WTC11 (cell line): ENCODE results near the gene TCTN2. TPM values are rescaled to one million over a fixed set of nuclear protein-coding genes. Genes with fewer than 3 reads are reported as not detected.

Experiments used
- ATAC-seq: fragments of 200-7000 bp; cut with Tn5 transposase; 2 replicates; pipeline ENCODE4 v1.10.0; 2021; ENCODE audit warnings: mild to moderate bottlenecking, moderate library complexity
- CTCF ChIA-PET: fragments of 300-600 bp; sonication (Branson Sonifier 250); formaldehyde crosslinking; loops from one replicate; lab custom pipeline; 2021; ENCODE audit warnings: antibody characterized with exemption; lab: Charles Lee
- POLR2A ChIA-PET: fragments of 350-600 bp; sonication (Branson Sonifier 250); formaldehyde crosslinking; loops from one replicate; lab custom pipeline; 2021; ENCODE audit warnings: antibody characterized with exemption; lab: Charles Lee
- DNase-seq: peaks from one replicate; pipeline ENCODE4 v3.0.0; 2021; ENCODE audit warnings: low spot score
- H3K27ac Mint-ChIP-seq: 2 replicates; pipeline ENCODE4 v1.8.0; 2021; ENCODE audit warnings: mixed read lengths
- H3K27me3 Mint-ChIP-seq: 2 replicates; pipeline ENCODE4 v1.8.0; 2021; ENCODE audit warnings: low read depth, mild to moderate bottlenecking, moderate library complexity, mixed read lengths
- H3K36me3 Mint-ChIP-seq: 2 replicates; pipeline ENCODE4 v1.8.0; 2021; ENCODE audit warnings: mixed read lengths
- H3K4me1 Mint-ChIP-seq: 2 replicates; pipeline ENCODE4 v1.8.0; 2022; ENCODE audit warnings: mixed read lengths
- H3K4me3 Mint-ChIP-seq: 2 replicates; pipeline ENCODE4 v1.8.0; 2021; ENCODE audit warnings: mild to moderate bottlenecking, moderate library complexity, mixed read lengths
- H3K9me3 Mint-ChIP-seq: 2 replicates; pipeline ENCODE4 v1.8.0; 2021; ENCODE audit warnings: mixed read lengths
- AFF4 ChIP-seq: sonication (generic); formaldehyde crosslinking; IDR thresholded peaks from 2 replicates; pipeline ENCODE4 v1.8.1; 2023; ENCODE audit warnings: mild to moderate bottlenecking, missing genetic modification reagents, borderline replicate concordance
- NFATC4 ChIP-seq: fragments of 250-450 bp; sonication (Bioruptor Pico); IDR thresholded peaks from 2 replicates; pipeline ENCODE4 v1.9.0; 2021; ENCODE audit warnings: mild to moderate bottlenecking
- PRRX2 ChIP-seq: fragments of 250-450 bp; sonication (Bioruptor Pico); IDR thresholded peaks from 2 replicates; pipeline ENCODE4 v1.8.0; 2021; ENCODE audit warnings: mild to moderate bottlenecking
- RORB ChIP-seq: fragments of 250-450 bp; sonication (Bioruptor Pico); IDR thresholded peaks from 2 replicates; pipeline ENCODE4 v1.9.0; 2021; ENCODE audit warnings: mild to moderate bottlenecking
- TCF7 ChIP-seq: sonication (generic); formaldehyde crosslinking; IDR thresholded peaks from 2 replicates; pipeline ENCODE4 v1.8.0; 2022; ENCODE audit warnings: mild to moderate bottlenecking, low read depth, missing genetic modification reagents, moderate library complexity
- TEAD4 ChIP-seq: sonication (generic); formaldehyde crosslinking; IDR thresholded peaks from 2 replicates; pipeline ENCODE4 v1.8.0; 2022; ENCODE audit warnings: mild to moderate bottlenecking, missing genetic modification reagents
- USF1 ChIP-seq: sonication (generic); formaldehyde crosslinking; IDR thresholded peaks from 2 replicates; pipeline ENCODE4 v1.8.0; 2022; ENCODE audit warnings: mild to moderate bottlenecking, missing genetic modification reagents
- ZNF138 ChIP-seq: sonication (generic); formaldehyde crosslinking; conservative IDR thresholded peaks from 2 replicates; pipeline ENCODE4 v1.8.1; 2022; ENCODE audit warnings: mild to moderate bottlenecking, moderate library complexity, missing genetic modification reagents
- ZNF317 ChIP-seq: sonication (generic); formaldehyde crosslinking; IDR thresholded peaks from 2 replicates; pipeline ENCODE4 v1.8.1; 2023; ENCODE audit warnings: low read depth, mild to moderate bottlenecking, moderate library complexity, missing genetic modification reagents, borderline replicate concordance
- ZNF396 ChIP-seq: fragments of 250-450 bp; sonication (Bioruptor Pico); IDR thresholded peaks from 2 replicates; pipeline ENCODE4 v1.8.0; 2021; ENCODE audit warnings: mild to moderate bottlenecking, moderate library complexity, borderline replicate concordance
- ZNF671 ChIP-seq: fragments of 250-450 bp; sonication (Bioruptor Pico); IDR thresholded peaks from 2 replicates; pipeline ENCODE4 v1.8.0; 2021; ENCODE audit warnings: mild to moderate bottlenecking
- total RNA-seq: library from RNA; stranded (reverse); gene quantifications from 3 replicates; pipeline ENCODE4 v1.2.3, GENCODE V29; 2021
- TF ChIP-seq, protein P1 (sequence below): fragments of 250-450 bp; sonication (Bioruptor Pico); IDR thresholded peaks from 2 replicates; pipeline ENCODE4 v1.9.0; 2021; ENCODE audit warnings: mild to moderate bottlenecking
- TF ChIP-seq, protein P2 (sequence below): sonication (generic); formaldehyde crosslinking; IDR thresholded peaks from 2 replicates; pipeline ENCODE4 v1.8.1; 2022; ENCODE audit warnings: low read depth, missing genetic modification reagents, borderline replicate concordance

TCTN2 gene
- total RNA-seq, 1 experiment from 2014 or later: 6.2 TPM

DNA sequence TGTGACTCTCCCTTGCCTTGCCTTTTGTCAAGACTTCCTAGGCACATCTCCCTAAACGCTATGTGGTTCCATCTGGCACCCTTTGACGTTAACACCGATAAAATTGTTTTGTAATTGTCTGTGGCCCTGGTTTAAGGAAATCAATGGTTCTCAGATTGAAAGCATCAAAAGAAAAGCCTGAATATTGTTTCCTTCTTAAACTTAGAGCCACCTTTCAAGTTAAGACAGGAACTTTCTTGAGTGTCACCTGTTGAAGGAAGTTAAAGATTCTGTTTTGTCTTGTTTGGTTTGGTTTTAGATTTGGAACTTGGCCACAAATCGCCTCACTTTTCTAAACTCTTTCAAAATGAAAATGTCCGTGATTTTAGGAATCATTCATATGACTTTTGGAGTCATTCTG lies 76.4 kb downstream of the TCTN2 start (continued):
- TF ChIP-seq AFF4 (CRISPR knock-in tag): no peak
- TF ChIP-seq TEAD4 (CRISPR knock-in tag): no peak
- TF ChIP-seq, all 79 proteins: peak for 0

DNA sequence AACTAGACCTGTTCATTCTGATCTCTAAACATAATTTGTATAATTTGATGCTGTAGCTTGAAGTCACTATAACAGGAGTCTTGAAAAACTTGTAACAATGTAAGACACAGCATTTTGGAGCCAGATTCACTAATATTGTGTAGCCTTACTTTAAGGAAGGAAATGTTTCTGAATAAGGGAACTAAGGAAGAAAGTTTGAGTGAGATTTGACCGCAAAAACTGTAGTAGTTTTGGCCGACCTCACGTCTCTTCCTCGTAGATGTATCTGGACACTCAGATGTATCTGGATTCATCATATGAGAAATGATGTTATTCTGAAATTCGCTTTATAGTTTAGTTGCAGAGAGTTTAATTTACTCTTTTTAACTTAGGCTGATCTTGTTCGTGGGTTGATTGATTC lies 77.2 kb downstream of the TCTN2 start:
- CTCF ChIA-PET: no interaction called here
- no peak overlapping the region for H3K27ac Mint-ChIP-seq

GRCh38 chr12:123748661-123749060 lies 77.7 kb downstream of the TCTN2 start:
- no peak for TF ChIP-seq ZNF396 (CRISPR knock-in tag)
- DNase-seq (no peak), ATAC-seq (no peak)
- Mint-ChIP-seq H3K27ac (no peak overlapping the region), H3K4me1 (no peaks in the 10 kb centered on the region), H3K9me3 (no peaks in the 10 kb centered on the region), H3K4me3 (no peak overlapping the region), H3K36me3 (peaks cover 64% of the 10 kb centered on the region), H3K27me3 (no peaks in the 10 kb centered on the region)
- ChIA-PET CTCF (interaction anchor here (1.5 kb wide), 1 partner anchor 13 kb away, joined by 4 read pairs; no protein-coding TSS in a partner anchor), POLR2A (no interaction called here)

More for the DNA sequence above, 77.2 kb downstream of the TCTN2 start:
- TF ChIP-seq NFATC4 (CRISPR knock-in tag): no peak
- TF ChIP-seq, protein P1, sequence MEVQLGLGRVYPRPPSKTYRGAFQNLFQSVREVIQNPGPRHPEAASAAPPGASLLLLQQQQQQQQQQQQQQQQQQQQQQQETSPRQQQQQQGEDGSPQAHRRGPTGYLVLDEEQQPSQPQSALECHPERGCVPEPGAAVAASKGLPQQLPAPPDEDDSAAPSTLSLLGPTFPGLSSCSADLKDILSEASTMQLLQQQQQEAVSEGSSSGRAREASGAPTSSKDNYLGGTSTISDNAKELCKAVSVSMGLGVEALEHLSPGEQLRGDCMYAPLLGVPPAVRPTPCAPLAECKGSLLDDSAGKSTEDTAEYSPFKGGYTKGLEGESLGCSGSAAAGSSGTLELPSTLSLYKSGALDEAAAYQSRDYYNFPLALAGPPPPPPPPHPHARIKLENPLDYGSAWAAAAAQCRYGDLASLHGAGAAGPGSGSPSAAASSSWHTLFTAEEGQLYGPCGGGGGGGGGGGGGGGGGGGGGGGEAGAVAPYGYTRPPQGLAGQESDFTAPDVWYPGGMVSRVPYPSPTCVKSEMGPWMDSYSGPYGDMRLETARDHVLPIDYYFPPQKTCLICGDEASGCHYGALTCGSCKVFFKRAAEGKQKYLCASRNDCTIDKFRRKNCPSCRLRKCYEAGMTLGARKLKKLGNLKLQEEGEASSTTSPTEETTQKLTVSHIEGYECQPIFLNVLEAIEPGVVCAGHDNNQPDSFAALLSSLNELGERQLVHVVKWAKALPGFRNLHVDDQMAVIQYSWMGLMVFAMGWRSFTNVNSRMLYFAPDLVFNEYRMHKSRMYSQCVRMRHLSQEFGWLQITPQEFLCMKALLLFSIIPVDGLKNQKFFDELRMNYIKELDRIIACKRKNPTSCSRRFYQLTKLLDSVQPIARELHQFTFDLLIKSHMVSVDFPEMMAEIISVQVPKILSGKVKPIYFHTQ (CRISPR knock-in tag): no peak
- TF ChIP-seq ZNF317 (CRISPR knock-in tag): no peak
- TF ChIP-seq USF1: no peak
- TF ChIP-seq RORB: no peak
- TF ChIP-seq ZNF671 (CRISPR knock-in tag): no peak
- no peak for TF ChIP-seq TCF7
- TF ChIP-seq PRRX2 (CRISPR knock-in tag): no peak
- TF ChIP-seq, protein P2, sequence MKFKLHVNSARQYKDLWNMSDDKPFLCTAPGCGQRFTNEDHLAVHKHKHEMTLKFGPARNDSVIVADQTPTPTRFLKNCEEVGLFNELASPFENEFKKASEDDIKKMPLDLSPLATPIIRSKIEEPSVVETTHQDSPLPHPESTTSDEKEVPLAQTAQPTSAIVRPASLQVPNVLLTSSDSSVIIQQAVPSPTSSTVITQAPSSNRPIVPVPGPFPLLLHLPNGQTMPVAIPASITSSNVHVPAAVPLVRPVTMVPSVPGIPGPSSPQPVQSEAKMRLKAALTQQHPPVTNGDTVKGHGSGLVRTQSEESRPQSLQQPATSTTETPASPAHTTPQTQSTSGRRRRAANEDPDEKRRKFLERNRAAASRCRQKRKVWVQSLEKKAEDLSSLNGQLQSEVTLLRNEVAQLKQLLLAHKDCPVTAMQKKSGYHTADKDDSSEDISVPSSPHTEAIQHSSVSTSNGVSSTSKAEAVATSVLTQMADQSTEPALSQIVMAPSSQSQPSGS (CRISPR knock-in tag): no peak
- no peak for TF ChIP-seq ZNF138 (CRISPR knock-in tag)
- Mint-ChIP-seq H3K4me1 (no peaks in the 10 kb centered on the region), H3K4me3 (no peak overlapping the region), H3K27me3 (no peaks in the 10 kb centered on the region), H3K9me3 (no peaks in the 10 kb centered on the region), H3K36me3 (peaks cover 65% of the 10 kb centered on the region)
- POLR2A ChIA-PET: no interaction called here
- DNase-seq: no peak
- no peak for ATAC-seq
